Iris pigment epithelial cell (primary cell): ENCODE results near the gene OSBPL10.

Source experiments
- DNase-seq: peaks from one replicate; pipeline ENCODE4 v3.0.0-alpha.2; 2011; ENCODE audit warnings: low read depth

The OSBPL10 gene

DNA sequence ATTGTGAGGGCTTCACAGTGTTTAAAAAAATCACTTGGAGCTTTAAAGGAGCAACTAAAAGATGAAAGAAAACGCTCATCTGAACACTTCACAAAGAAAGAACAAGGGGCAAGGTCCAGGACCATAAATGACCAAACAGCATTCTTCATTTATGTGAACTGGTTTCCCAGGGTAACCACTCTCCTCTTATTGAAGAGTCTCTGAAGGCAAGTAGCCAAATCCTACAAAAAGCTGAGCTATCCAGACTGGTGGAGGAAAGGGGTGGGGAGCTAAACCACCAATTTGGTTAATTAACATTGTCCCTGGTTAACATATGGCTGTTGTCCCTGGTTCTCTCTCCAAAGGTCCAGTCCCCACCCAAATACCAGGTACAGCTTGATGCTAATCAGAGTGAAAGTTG is 58.1 kb downstream of the OSBPL10 start:
- no peak for DNase-seq

DNA sequence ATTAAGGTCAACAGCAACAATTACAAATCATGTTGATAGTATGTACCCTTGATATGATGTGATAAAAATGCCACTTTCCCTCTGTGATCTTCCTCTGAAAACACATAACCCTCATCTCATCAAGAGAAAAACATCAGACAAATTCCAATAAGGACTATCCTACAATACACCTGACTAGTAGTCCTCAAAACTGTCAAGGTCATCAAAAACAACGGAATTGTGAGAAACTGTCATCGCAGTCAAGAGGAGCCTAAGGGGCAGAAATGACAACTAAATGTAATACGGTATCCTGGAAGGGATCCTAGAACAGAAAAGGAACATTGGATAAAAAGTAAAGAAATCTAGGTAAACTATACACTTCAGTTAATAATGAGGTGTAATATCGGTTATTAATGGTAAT is 59.2 kb downstream of the OSBPL10 start:
- no peak for DNase-seq

DNA sequence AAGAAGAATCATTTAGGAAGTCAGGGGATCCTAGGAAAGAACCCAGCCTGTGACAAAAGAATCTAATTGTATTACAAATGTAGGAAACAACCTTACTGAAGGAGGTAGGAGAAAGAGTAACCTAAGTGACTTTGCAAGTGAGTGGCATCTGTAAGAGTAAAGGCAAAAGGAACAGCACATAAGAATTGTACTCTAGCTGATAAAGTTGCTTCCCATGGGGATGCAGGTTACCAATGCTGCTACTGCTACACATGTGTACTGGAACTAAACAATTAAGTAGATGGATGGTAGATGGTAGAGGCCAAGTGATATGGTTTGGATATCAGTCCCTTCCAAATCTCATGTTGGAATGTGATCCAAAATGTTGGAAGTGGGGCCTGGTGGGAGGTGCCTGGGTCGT is 60.8 kb downstream of the OSBPL10 start:
- no peak for DNase-seq

DNA sequence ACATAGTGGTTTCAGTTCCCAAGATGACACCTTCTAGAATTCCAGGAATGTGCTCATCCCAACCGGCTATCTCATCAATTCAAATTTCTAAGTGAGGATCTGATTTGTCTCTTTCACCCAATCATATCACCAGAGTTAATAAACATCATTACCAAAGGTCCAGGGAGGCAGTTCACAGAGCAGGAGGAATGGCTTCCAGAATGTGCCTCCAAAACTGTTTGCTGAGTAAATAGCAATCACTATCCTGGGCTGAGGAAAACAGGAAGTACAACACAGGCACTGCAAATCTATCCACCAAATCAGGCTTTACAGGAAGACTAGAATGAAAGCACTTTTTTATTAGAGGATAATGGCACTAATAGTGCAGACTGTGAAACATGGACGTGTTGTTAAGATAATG is 61.5 kb downstream of the OSBPL10 start:
- DNase-seq, result no peak

DNA sequence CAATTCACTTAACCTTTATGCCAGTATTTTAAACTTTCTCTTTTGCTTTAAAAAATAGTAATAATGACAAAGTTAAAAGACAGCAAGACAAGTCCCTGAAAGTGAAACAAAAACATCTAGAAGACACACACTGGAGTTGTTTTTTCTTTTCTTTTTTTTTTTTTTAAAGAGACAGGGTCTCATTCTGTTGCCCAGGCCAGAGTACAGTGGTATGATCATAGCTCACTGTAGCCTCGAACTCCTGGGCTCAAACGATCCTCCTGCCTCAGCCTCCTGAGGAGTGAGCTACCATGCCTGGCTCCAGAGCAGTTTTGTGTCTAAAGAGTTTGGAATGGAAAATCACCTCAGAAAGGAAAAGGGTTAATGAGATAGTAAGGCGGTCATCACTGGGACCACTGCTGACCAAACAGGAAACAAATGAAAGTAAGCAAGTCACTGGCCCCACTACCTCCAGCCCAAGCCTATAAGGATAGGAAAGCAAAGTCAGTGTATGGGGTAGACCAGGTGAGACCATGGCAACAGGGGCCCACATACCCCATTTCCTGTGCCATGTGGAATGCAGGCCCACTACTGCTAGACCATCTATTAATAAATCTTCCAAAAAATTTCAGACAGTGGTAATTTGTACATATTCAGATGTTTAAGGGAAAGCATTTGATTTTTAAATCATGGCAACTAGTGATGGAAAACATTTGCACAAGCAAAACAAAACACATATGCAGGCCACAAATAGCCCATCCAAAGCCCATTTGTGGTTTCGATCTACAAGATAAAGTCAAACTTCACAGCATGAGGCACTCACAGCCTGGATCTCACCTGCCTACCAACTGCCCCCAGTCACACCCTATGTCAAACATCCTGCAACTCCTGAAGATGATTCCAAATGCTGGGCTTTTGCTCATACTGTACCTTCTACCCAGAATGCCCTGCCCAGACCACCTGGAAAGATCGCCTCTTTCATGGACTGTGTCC is 62.6 kb downstream of the OSBPL10 start:
- peak; percentile 19 for DNase-seq

DNA sequence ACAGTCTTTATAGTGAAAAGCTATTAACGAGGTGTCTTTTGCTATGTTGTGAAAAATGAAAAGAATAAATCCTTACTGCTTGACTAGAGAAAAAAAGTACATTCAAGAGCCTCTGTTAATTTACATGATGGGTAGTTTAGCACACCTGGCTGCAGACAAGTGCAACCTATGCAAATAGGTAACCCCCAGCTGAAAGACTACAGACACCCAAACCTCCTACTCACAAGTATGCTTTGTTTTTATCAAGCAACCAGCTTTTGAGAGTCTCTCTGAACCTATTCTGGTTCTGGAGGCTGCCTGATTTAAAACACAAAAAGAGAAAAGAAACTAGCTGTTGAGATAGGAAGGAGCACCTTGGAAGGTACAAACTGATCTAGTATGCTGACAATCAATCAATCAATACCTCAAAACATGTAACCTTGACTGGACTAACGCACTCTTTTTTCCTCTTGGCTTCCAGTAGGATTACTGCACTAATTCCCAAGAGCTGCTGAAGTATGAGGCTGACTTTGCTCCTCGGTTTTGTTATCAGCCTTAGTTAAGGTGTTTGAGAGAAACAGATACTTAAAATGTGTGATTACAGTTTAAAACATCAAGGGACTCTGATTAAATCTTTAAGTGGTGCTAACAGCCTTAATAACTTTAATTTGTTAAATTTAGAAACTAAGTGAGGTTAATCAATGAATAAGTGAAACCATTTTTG is 63.6 kb downstream of the OSBPL10 start:
- no peak for DNase-seq

DNA sequence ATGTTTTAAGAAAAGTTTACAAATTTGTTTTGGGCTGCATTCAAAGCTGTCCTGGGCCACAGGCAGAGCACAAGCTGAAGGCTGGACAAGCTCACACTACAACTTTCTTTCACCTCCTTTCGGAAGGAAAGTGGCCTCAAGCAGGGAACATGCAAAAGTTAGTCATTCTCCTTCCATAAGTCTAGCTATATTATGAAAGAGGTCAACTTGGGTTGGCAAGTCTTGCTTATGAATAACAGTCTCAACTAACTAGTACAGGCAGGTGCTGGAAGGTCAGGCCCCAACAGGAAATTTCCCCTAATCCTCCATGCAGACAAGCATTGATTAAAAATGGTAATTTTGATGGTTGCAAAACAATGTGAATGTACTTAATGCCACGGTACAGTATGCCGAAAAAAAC is 69.4 kb downstream of the OSBPL10 start:
- DNase-seq, result peak; percentile 55

DNA sequence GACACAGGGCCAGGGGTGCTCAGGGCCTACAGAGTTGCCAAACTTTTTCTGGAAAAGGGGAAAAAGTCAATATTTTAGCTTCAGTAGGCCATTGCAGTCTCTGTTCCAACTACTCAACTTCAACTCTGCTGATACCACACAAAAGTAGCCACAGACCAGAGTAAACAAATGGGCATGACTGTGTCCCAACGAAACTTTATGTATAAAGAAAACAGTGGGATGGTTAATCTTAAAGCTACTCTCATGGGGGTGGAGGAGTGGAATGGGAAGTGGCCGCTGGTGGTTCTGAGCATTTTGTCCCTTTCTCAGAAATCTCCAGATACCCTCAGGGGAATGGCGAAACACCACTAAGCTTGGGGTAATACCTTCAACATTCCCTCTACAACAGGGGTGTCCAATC is 69.9 kb downstream of the OSBPL10 start:
- no peak for DNase-seq

DNA sequence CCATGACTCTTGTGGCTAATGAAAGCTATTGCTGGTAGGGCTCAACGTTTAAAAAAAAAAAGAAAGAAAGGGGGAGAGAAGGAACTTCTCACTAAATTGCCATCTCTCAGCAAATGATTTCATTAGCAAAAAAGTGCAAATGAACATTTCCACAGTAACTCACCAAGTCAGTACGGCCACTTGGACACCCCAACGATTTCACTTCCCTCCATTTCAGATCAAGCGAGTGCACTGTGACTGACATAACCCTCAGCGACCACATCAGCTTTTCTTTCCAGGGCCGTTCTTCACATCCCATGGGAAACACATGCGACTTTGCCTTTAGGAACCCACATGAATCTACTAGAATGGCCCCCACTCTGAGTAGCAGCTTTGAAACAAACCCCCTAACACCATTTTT is 71.6 kb downstream of the OSBPL10 start:
- no peak for DNase-seq

DNA sequence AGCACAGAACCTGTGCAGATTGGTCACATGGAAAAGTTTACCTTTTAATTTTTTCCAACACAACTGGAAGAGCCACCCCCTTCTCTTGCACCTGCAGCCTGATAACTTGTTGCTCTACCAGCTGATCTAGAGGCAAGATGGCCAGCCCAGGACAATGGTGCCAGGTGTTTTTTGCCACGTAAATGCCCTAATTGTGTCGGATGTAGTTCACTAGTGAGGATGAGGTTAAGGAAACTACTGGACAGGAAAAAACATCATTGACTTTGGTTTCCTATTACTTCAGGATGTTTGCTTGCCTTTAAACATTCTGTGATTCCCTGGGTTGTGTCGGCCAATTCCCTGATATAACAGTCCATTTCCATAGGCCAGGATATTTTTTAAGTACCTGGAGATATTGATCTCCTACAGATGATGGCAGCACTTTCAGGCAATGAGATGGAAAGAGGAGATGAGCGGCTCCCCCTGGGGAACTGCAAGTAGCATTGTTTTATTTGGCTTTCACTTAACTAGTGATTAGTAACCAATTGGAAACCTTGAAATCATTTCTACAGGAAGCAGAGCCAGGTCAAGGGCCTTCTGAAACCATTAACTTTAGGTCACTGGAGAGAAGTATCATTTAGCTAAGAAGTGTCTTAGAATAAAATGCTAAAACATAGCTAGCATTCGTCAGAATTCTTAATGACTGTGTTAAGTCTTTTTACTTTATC is 72.5 kb downstream of the OSBPL10 start:
- DNase-seq, result peak; percentile 22

DNA sequence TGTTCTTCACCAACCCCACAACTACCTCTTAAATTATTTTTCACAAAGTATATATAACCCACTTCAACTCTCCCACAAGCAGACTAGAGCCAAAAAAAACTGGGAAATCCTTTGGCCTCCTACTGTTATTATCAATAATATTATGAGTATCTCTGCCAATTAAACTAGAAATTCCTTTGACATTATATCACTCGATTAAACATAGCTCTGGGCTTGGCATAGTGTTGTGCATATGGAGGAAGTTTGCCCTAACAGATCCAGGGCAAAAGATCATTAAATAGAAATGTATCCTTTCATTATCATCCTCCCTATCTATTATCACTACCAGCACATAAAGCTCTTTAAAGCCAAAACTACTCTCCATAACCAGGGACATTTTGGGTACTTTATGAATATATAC is 74.9 kb downstream of the OSBPL10 start:
- DNase-seq, result no peak

DNA sequence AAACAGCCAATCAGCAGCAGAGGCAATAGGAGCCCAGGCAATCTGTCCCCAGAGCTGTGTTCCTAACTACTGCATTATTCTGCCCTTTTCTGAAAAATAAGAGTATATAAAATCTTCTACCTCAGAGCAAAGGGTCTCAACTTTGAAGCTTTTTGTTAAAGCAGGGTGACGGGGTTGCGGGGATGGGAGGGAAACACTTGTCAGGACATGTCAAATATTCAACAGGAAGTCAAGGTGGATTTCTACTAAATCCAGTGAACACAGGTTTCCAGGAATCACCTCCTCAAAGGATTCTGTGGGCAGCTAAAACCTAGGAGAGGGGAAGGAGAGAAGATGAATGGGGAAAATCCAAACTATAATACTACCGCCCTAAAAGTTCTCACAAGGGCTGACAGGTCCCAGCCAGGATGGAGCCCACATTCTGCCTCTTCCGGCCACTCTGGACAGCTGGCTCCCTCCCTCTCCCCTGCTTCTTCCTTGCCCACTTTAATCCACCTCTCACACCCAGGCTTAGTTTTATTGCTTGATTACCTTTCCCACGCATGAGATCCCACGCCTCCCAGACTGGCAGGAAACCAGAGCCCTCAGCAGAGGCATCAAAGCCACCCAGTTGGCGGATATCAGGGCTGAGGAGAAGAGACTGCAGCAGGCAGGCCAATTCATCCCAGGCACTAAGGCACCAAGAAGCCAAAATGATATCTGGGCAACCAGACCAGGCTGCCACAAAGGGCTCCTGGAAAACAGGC is 77.2 kb downstream of the OSBPL10 start:
- DNase-seq, result no peak

DNA sequence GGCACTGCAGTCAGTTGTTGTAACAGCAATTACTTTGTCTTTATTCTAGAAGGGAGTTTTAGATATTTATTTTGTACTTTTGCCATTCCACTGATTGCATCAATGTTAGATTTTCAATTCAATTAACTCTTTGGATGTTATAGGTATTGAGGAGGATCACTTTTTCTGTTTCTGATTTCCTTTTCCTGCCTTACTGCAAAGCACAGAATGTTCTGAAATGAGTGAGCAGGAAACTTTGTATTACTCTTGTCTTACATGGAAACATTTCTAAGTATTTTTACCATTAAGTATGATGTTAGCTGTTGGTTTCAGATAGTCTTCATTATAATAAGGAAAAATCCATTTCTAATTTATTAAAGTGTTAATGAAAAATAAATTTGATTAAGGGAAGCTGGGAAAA is 80.5 kb downstream of the OSBPL10 start:
- DNase-seq, result no peak

DNA sequence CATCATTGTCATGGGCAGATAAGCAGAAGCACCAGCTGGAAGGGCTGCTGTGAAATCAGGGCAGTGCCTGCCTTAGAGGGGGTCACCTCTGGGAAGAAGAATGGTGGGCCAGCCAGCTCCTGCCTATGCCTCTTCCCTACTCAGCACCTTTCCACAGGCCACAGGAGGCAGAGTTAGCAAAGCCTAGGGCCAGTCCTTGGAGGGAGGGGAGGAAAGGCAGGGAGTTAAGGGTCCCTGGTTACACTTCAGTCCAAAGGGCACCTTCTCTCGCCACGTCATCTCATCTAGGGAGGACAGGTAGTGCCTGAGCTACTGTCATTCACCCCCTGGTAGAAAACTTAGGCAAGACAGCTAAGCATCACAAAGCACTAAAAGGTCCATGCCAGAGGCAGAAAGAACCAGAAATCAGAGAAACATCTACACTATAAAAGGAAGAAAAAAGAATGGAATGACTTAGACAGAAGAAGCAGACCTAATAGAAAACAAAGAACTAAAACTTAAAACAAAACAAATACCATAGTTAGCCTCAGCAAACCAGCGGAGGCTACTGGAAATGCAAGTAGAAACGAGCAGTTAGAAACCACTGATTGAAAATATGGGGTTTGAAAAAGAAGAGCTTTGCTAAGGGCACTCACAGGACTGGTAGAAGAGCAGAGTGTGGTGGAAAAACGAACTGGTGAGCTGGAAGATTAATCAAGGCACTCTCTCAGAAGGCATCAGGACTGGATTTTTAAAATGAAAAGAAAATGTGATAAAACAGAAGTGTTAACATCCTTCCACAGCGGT is 84.2 kb downstream of the OSBPL10 start:
- no peak for DNase-seq

DNA sequence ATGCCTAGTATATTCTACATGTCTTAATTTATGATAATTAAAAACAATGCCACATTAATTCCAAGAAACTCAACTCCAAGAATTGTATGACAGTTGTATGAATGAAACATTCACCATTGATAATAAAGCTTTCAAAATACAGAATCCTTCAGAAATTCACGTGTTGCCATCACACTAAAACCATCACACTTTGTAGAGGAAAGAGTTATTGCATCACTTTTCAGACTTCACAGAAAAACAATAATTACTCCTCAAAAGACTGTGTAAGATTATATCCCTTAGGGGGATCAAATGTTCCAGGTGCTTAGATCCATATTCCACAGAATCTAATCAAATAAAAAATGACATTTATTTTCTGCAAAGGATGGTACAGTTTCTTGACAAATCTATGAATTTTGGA is 85.0 kb downstream of the OSBPL10 start:
- DNase-seq, result no peak

DNA sequence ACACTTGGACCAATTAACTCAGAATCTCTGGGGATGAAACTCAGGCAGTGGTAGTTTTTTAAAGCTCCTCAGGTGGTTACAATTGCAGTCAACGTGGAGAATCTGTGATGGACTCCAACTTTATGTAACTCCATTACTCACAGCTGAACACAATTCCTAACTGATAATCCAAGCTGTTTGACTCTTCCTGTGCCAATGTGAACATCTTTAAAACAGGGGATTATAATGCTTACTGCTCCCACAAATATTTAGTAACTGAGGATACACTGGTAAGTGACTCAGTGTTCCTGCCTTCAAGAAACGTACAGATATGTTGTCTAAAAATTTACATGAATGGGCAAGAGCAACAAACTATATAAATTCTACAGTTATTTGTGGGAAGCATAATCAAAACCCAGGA is 85.6 kb downstream of the OSBPL10 start:
- peak; percentile 81 for DNase-seq

DNA sequence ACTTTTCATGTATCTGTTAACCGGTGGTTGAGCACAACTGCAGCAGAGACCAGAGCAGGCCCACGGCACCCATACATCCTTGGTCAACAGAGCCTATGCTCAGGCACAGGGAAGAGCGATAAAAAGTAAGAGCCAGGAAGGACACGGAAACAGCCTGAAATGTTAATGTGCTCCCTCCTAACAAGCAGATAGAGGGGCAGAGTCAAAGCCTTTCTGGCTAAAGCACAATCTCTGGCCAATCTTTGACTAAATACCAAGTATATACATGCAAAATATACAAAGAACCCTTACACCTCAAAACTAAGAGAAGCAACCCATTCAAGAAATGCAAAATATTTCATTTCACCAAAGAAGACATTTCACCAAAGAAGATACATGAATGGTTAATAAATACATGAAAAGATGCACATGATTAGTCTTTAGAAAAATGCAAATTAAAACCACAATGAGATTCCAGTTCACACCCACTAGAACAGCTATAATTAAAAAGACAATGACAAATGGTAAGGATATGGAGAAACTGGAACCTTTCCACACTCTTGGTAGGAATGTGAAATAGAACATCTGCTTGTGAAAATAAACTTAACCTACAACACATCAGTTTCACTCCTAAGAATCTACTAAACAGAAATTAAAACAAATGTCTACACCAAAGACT is 88.0 kb downstream of the OSBPL10 start:
- DNase-seq, result no peak

DNA sequence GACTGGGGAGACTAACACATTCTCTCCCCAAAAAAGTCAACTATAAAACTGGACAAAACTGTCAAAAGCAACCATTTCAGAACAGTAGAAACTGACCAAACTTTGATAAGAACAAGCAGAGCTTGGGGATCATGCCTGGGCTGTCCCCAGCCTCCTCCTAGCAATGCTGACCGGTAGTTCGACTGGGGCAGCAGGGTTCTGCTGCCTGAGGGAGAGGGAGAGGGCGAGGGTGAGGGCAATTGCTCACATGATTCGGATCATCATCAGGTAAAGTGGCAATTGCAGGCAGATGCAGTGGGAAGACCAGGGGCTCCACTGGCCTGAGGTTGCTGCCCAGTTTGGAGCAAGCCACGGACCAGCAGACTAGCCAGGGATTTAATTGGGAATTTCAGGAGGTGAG is 88.6 kb downstream of the OSBPL10 start:
- DNase-seq, result no peak

DNA sequence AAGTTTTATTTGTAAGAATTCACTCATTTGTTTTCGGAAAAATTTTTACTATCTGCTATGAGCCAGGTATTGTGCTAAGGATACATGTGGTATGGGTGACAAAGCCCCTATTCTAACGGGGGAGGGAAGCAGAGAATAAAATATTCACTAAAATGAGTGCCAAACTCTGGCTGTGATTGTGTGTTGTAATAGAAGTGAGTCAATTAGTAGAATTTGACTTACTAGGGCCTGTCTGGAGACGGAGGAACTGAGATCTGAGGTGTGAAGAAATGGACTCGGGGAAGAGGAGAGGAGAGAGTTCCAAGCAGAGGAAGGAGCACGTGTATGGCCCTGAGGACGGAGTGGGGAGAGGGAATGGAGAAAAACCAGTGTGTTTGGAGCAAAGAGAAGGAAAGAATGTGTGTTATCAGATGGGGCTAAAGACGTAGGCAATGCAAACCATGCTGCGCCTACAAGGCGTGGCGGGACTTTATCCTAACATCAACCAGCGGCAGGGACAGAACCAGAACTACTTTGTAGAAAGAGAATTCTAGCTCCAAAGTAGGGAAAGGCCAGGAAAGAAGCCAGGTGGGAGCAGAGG is 89.1 kb downstream of the OSBPL10 start:
- no peak for DNase-seq

DNA sequence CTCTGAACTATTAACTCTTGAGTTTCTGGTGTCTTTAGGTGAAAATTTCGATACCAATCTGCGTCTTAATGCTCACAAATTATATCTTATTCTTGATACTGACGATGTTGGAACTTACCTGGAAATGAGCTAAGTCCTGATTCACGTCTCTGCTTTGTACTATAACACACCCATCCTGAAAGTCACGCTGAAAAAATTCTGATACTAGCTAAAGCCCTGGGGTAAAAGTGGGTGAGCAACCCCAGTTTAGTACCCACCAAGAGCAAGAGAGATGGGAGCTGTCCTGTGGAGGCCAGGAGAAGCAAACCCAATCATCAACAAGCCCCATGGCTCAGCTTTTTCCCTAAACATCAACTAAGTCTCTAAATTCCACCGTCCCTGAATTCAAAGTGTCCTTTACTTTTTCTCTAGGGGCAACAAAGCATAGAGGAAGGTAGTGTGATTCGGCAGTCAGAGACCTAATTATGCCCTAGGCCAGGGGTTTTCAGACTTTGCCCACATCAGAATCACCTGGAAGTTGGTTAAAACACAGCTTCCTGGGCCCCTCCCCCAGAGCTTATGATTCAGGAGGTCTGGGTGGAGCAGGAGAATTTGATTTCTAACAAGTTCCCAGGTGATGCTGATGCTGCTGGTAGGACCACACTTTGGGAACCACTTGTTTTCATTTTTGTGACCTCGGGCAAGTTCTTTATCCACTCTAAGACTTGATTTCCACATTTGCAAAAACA is 90.2 kb downstream of the OSBPL10 start:
- DNase-seq, result no peak
